SK-N-SH (cell line): ENCODE data around the gene FGF9. TPM values are rescaled to one million over a fixed set of nuclear protein-coding genes. Genes with fewer than 3 reads are reported as not detected.

Experiments used
- CTCF ChIA-PET: fragments of 300-600, 350-600 bp; formaldehyde crosslinking; extraction: SDS; loops from one replicate; lab custom pipeline; 2021; lab: Yijun Ruan, JAX
- POLR2A ChIA-PET: fragments of 350-600 bp; sonication (Branson Sonifier 250); formaldehyde crosslinking; extraction: SDS; loops from one replicate; lab custom pipeline; 2020; ENCODE audit warnings: antibody characterized with exemption, inconsistent platforms; lab: Yijun Ruan, JAX
- DNase-seq: peaks from one replicate; pipeline ENCODE4 v3.0.0; 2012
- H2AFZ ChIP-seq: fragments of 200-600 bp; sonication (generic); 2 replicates; pipeline ENCODE4 v1.8.1; 2016; ENCODE audit warnings: antibody characterized with exemption, mild to moderate bottlenecking, low read depth
- H3F3A ChIP-seq: fragments of 200-600 bp; sonication (generic); replicated peaks from 2 replicates; pipeline ENCODE3; 2016; ENCODE audit warnings: antibody characterized with exemption, mild to moderate bottlenecking; ENCODE audit not compliant: insufficient read depth
- H3K27ac ChIP-seq, 2 experiments: fragments of 200-500 bp in 1 of 2; fragments of 200-600 bp in 1 of 2; sonication (Bioruptor generic) in 1 of 2; sonication (generic), shearing (Covaris generic) in 1 of 2; 2 replicates each; pipeline versions ENCODE4 v1.5.1 to v1.6.1; 2014 to 2016; ENCODE audit warnings: low read depth in 2 of 2, inconsistent platforms in 1 of 2, low read length in 1 of 2, mild to moderate bottlenecking in 1 of 2, mixed read lengths in 1 of 2
- H3K27me3 ChIP-seq: fragments of 200-600 bp; sonication (generic), shearing (Covaris generic); 2 replicates; pipeline ENCODE4 v1.6.1; 2016; ENCODE audit warnings: mixed run types; ENCODE audit not compliant: insufficient read depth
- H3K36me3 ChIP-seq, 2 experiments: fragments of 200-500 bp in 1 of 2; fragments of 200-600 bp in 1 of 2; sonication (Bioruptor generic) in 1 of 2; sonication (generic) in 1 of 2; replicated peaks in 1 of 2; 2 replicates each; pipeline versions ENCODE3 to v1.5.1; 2014 to 2016; ENCODE audit warnings: low read length in 1 of 2, mild to moderate bottlenecking in 1 of 2; ENCODE audit not compliant: insufficient read depth in 2 of 2, control insufficient read depth in 1 of 2
- H3K4me1 ChIP-seq, 2 experiments: fragments of 200-500 bp in 1 of 2; fragments of 200-600 bp in 1 of 2; sonication (Bioruptor generic) in 1 of 2; sonication (generic), shearing (Covaris generic) in 1 of 2; 2 replicates each; pipeline versions ENCODE4 v1.5.1 to v1.6.1; 2014 to 2016; ENCODE audit warnings: low read depth in 1 of 2, low read length in 1 of 2, mixed run types in 1 of 2; ENCODE audit not compliant: insufficient read depth in 2 of 2, control insufficient read depth in 1 of 2
- H3K4me2 ChIP-seq: fragments of 200-600 bp; sonication (generic), shearing (Covaris generic); 2 replicates; pipeline ENCODE4 v1.6.1; 2017; ENCODE audit warnings: mixed run types
- H3K4me3 ChIP-seq, 2 experiments: fragments of 200-500 bp in 1 of 2; fragments of 200-600 bp in 1 of 2; sonication (Bioruptor generic) in 1 of 2; sonication (generic), shearing (Covaris generic) in 1 of 2; 2 replicates each; pipeline versions ENCODE4 v1.5.1 to v1.8.1; 2014 to 2016; ENCODE audit warnings: low read depth in 2 of 2, inconsistent platforms in 1 of 2, low read length in 1 of 2, mild to moderate bottlenecking in 1 of 2, mixed read lengths in 1 of 2, moderate library complexity in 1 of 2
- H3K79me2 ChIP-seq: fragments of 200-600 bp; sonication (generic); 2 replicates; pipeline ENCODE4 v1.8.1; 2017; ENCODE audit warnings: mild to moderate bottlenecking; ENCODE audit not compliant: insufficient read depth
- H3K9ac ChIP-seq: fragments of 200-600 bp; sonication (generic); 2 replicates; pipeline ENCODE4 v1.6.1; 2017; ENCODE audit warnings: mixed run types
- H3K9me2 ChIP-seq: fragments of 200-600 bp; sonication (generic); 2 replicates; pipeline ENCODE4 v1.6.1; 2017; ENCODE audit warnings: mixed run types
- H3K9me3 ChIP-seq: fragments of 200-600 bp; sonication (generic); 2 replicates; pipeline ENCODE4 v1.6.1; 2017; ENCODE audit warnings: mixed run types, mild to moderate bottlenecking, moderate library complexity
- H4K20me1 ChIP-seq: fragments of 200-600 bp; sonication (generic); 2 replicates; pipeline ENCODE4 v1.6.1; 2017; ENCODE audit warnings: mild to moderate bottlenecking, mixed run types; ENCODE audit not compliant: insufficient read depth
- CTCF ChIP-seq: fragments of 200-600 bp; sonication (generic); IDR thresholded peaks from 2 replicates; pipeline ENCODE4 v1.6.1; 2017; ENCODE audit warnings: antibody characterized with exemption, mild to moderate bottlenecking, moderate library complexity
- ELF1 ChIP-seq: IDR thresholded peaks from 2 replicates; pipeline ENCODE4 v1.4.0; 2012
- EZH2phosphoT487 ChIP-seq: fragments of 200-600 bp; sonication (generic); IDR thresholded peaks from 2 replicates; pipeline ENCODE4 v1.6.1; 2017; ENCODE audit warnings: low read depth, mixed run types, mild to moderate bottlenecking, antibody characterized with exemption, moderate library complexity, borderline replicate concordance
- FOSL2 ChIP-seq: IDR thresholded peaks from 2 replicates; pipeline ENCODE4 v1.4.0; 2012; ENCODE audit warnings: low read depth, mild to moderate bottlenecking, moderate library complexity, borderline replicate concordance
- GABPA ChIP-seq: IDR thresholded peaks from 2 replicates; pipeline ENCODE4 v1.4.0; 2012; ENCODE audit warnings: low read depth, mild to moderate bottlenecking
- NFIC ChIP-seq: IDR thresholded peaks from 2 replicates; pipeline ENCODE4 v1.4.0; 2012; ENCODE audit warnings: borderline replicate concordance
- NRF1 ChIP-seq: IDR thresholded peaks from 2 replicates; pipeline ENCODE4 v1.6.1; 2012; ENCODE audit warnings: low read depth, mild to moderate bottlenecking, low read length
- RAD21 ChIP-seq: IDR thresholded peaks from 2 replicates; pipeline ENCODE4 v1.6.1; 2012; ENCODE audit warnings: mild to moderate bottlenecking, low read length
- RCOR1 ChIP-seq: fragments of 150-350 bp; IDR thresholded peaks from 2 replicates; pipeline ENCODE4 v1.6.1; 2017; ENCODE audit warnings: antibody characterized with exemption, low read length
- RXRA ChIP-seq: IDR thresholded peaks from 2 replicates; pipeline ENCODE4 v1.4.0; 2012; ENCODE audit warnings: low read depth, mild to moderate bottlenecking, borderline replicate concordance
- SIN3A ChIP-seq: IDR thresholded peaks from 2 replicates; pipeline ENCODE4 v1.6.1; 2012; ENCODE audit warnings: low read depth, mild to moderate bottlenecking, low read length, moderate library complexity, borderline replicate concordance
- SMC3 ChIP-seq: IDR thresholded peaks from 2 replicates; pipeline ENCODE4 v1.6.1; 2012; ENCODE audit warnings: low read depth, low read length, improper control_type of control experiment
- TAF1 ChIP-seq: IDR thresholded peaks from 2 replicates; pipeline ENCODE4 v1.6.1; 2012; ENCODE audit warnings: low read depth, mild to moderate bottlenecking, low read length, moderate library complexity, borderline replicate concordance
- TCF12 ChIP-seq: IDR thresholded peaks from 2 replicates; pipeline ENCODE4 v1.4.0; 2012
- WGBS: methylation state at CpG from one replicate; pipeline ENCODE4 v1.1.6; 2017; ENCODE audit warnings: low lambda C conversion rate; 5-methylcytosine and 5-hydroxymethylcytosine counted together
- polyA plus RNA-seq, 3 experiments: library from polyadenylated mRNA; depleted of rRNA; stranded (reverse); fragments of >200 nt; gene quantifications; 2 replicates each; pipeline ENCODE4 v1.2.3, GENCODE V29; 2012

FGF9 gene
- polyA plus RNA-seq, 1 of the 3 experiments (the other 2 are of a cell fraction): not detected

DNA sequence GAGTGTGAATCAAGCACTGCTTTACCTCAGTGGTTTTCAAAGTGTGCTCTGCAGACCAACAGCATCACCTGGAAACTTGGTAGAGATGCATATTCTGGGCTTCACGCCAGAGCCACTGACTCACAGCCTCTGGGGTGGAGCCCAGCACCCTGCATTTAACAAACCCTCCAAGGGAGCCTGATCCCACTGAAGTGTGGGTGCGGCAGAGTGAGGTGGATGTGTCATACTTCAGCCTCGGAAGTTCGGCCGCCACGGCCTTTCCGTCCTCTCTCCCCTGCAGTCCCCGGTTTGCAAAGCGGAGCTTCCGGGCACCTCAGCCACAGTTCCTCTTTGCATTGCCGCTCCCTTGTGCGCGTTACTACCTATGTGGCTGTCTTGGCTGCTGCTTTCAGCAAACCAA lies 33.6 kb upstream of the FGF9 start:
- Histone ChIP-seq H2AFZ (no peak overlapping the region), H3K79me2 (no peaks in the 10 kb centered on the region), H3K27me3 (peaks cover 25% of the 10 kb centered on the region), H4K20me1 (no peaks in the 10 kb centered on the region), H3K9me2 (no peaks in the 10 kb centered on the region), H3K4me1 (peaks cover 0 to 7% of the 10 kb centered on the region in 2 experiments; a peak in 1 of 4 replicates), H3K4me3 (no peak overlapping the region), H3K27ac (no peak overlapping the region), H3K4me2 (0 out of 2 replicates have a peak overlapping the region, but pooled peaks have one; percentile 48), H3K36me3 (no peaks in the 10 kb centered on the region), H3F3A (no peaks in the 10 kb centered on the region)
- DNase-seq: no peak
- TF ChIP-seq GABPA: no peak
- no peak for TF ChIP-seq EZH2phosphoT487
- TF ChIP-seq ELF1: no peak
- no peak for TF ChIP-seq TAF1
- TF ChIP-seq TCF12: no peak
- TF ChIP-seq NRF1: no peak
- no peak for TF ChIP-seq RCOR1
- TF ChIP-seq, all 33 proteins: peak for 0
- Histone ChIP-seq H3K9me3 (no peaks in the 10 kb centered on the region), H3K9ac (no peak overlapping the region)
- CTCF ChIA-PET: interaction anchor here (0.9 to 3.8 kb wide), 16 partner anchors 10 to 1158 kb away, joined by 3 to 53 read pairs (median 8); partner anchors contain the start of gene MICU2
- 3% methylated on average over 9 of the region's 13 CpGs for WGBS
- POLR2A ChIA-PET: no interaction called here

DNA sequence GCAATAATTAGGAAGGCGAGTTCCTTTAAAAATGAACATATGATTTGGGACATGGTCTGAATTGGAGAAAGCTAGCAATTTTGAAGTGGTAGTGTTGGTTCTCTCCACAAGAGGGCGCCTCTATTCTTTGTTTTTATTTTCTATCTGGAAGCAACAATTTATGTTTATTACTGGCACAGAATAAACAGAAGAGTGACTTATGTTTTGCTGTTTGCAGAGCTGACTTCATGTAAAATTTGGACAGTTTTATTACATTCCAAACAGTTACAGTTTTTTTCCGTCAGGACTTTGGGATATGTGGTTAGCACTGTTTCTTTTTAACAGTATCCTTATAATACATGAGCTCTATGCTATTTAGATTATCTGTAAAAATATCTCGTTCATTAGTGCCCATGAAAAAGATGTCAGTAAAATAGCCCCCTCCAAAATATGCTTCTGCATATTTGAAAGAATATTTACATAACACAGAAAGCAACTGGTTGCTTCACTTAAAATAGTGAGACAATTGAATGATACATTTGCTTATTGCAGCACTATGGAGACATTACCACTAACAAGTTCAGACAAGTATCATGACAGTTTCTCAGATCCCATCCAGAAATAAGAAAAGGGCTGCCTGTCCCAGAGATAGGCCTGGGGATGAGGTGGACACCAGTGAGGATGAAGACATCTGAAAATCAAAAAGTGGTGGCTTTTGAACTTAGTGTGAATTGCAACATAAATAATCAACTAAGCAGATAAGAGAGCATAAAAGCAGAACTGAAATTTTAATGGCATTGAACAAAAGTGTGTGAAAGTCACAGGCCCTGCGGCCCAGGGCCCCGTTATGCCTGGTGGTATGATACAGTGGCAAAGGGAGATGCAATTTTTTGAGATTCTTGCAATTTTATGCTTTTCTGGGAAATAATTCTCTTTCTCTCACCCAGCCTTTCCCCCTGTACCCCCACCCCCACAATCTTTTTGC lies 32.3 kb upstream of the FGF9 start:
- WGBS: 22% methylated on average over 6 of the region's 6 CpGs
- no peak overlapping the region for H2AFZ ChIP-seq
- ChIA-PET POLR2A (no interaction called here), CTCF (interaction anchor here (0.6 to 3.8 kb wide), 47 partner anchors 9 to 1167 kb away, joined by 3 to 53 read pairs (median 4); partner anchors contain the start of gene MICU2)
- no peak overlapping the region for H3K9ac ChIP-seq
- H3K79me2 ChIP-seq: no peaks in the 10 kb centered on the region
- H3K27me3 ChIP-seq: peaks cover 25% of the 10 kb centered on the region
- H3K4me1 ChIP-seq: peaks cover 0 to 7% of the 10 kb centered on the region in 2 experiments; a peak in 1 of 4 replicates
- TF ChIP-seq RXRA (no peak), SIN3A (no peak), SMC3 (peak; percentile 33), FOSL2 (no peak), RAD21 (peak; percentile 69), ELF1 (no peak), CTCF (peak; percentile 90), NFIC (no peak)
- TF ChIP-seq, all 33 proteins: peak for 3
- Histone ChIP-seq H3K9me2 (no peaks in the 10 kb centered on the region), H3F3A (no peaks in the 10 kb centered on the region), H3K9me3 (no peaks in the 10 kb centered on the region), H4K20me1 (no peaks in the 10 kb centered on the region), H3K4me3 (no peak overlapping the region), H3K27ac (no peak overlapping the region), H3K4me2 (no peak overlapping the region), H3K36me3 (no peaks in the 10 kb centered on the region)
- DNase-seq: peak; percentile 29
